Gastroesophageal sphincter (tissue), 3 donors: ENCODE measurements around the gene TMEFF2.

Source experiments
- EP300 ChIP-seq: sonication (generic); formaldehyde crosslinking; IDR thresholded peaks from one replicate; pipeline ENCODE4 v1.6.1; 2017; ENCODE audit warnings: antibody characterized with exemption, mild to moderate bottlenecking
- POLR2A ChIP-seq, 2 donors: fragments of 450-650 bp; IDR thresholded peaks; one replicate each; pipeline ENCODE4 v1.6.1; 2017; ENCODE audit warnings: antibody characterized with exemption in 2 of 2, mild to moderate bottlenecking in 2 of 2, moderate library complexity in 1 of 2
- POLR2AphosphoS5 ChIP-seq: sonication (generic); formaldehyde crosslinking; IDR thresholded peaks from one replicate; pipeline ENCODE4 v1.6.1; 2017; ENCODE audit warnings: antibody characterized with exemption
- TF ChIP-seq, protein P1 (sequence below), 4 experiments: fragments of 200-600 bp in 2 of 4; fragments of 450-650 bp in 2 of 4; sonication (generic) in 1 of 4; IDR thresholded peaks; one replicate each; pipeline ENCODE4 v1.5.1; 2017 to 2019; ENCODE audit warnings: antibody characterized with exemption in 4 of 4, mild to moderate bottlenecking in 2 of 4, moderate library complexity in 2 of 4

DNA sequence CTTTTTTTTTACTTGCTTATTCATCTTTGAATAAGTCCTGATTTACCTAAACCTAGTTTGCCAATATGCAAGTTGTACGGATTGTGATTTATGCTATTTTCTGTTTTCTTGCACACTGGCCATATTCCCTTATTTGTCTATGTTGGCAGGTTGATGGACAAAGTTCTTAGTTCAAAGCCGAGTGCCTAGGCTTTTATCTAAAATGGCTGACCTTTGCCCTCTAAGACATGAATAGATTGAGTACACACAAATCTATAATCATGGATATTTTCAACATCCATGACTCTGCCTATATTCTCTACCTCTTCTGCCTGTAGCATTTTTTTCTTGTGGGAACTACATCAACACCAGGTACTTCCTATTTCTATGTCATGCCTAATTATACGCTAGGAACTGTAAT is 171.7 kb downstream of the TMEFF2 start:
- TF ChIP-seq, protein P1, sequence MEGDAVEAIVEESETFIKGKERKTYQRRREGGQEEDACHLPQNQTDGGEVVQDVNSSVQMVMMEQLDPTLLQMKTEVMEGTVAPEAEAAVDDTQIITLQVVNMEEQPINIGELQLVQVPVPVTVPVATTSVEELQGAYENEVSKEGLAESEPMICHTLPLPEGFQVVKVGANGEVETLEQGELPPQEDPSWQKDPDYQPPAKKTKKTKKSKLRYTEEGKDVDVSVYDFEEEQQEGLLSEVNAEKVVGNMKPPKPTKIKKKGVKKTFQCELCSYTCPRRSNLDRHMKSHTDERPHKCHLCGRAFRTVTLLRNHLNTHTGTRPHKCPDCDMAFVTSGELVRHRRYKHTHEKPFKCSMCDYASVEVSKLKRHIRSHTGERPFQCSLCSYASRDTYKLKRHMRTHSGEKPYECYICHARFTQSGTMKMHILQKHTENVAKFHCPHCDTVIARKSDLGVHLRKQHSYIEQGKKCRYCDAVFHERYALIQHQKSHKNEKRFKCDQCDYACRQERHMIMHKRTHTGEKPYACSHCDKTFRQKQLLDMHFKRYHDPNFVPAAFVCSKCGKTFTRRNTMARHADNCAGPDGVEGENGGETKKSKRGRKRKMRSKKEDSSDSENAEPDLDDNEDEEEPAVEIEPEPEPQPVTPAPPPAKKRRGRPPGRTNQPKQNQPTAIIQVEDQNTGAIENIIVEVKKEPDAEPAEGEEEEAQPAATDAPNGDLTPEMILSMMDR (IDR thresholded peaks at IDR 0.05), result no peak
- no peak for TF ChIP-seq EP300
- TF ChIP-seq POLR2A (IDR thresholded peaks at IDR 0.05), result no peak
- TF ChIP-seq POLR2AphosphoS5, result no peak
